Stimulated activated CD8-positive, alpha-beta memory T cell treated with anti-CD3 and anti-CD28 coated beads, Interleukin-15, amount 100 ng/mL, for 48 hours (primary cell): Measurements from ENCODE around the gene CASKIN1.

ENCODE experiments used
- DNase-seq, 2 donors: peaks; one replicate each; pipeline ENCODE4 v3.0.0-alpha.2; 2020; ENCODE audit warnings: low read depth in 2 of 2

The CASKIN1 gene

GRCh38 chr16:2157480-2158261, 38.7 kb downstream of the CASKIN1 start:
- DNase-seq, result no peak

GRCh38 chr16:2156849-2157224, 39.6 kb downstream of the CASKIN1 start:
- DNase-seq, result no peak

GRCh38 chr16:2155977-2156848, 40.2 kb downstream of the CASKIN1 start:
- DNase-seq, result no peak

- DNase-seq, result peak; percentile 97
These were observed 41.1 kb downstream of the CASKIN1 start, which contains the start of gene TRAF7 for GRCh38 chr16:2155091-2155950. Gene TRAF7, plus strand, starts transcription at chr16:2155782. Its CDS starts 8,139 bp downstream, at chr16:2163921.

GRCh38 chr16:2154533-2155090, 41.8 kb downstream of the CASKIN1 start:
- no peak for DNase-seq

GRCh38 chr16:2152695-2153506, 43.5 kb downstream of the CASKIN1 start:
- DNase-seq, result no peak

GRCh38 chr16:2151188-2152091, 45.0 kb downstream of the CASKIN1 start:
- no peak for DNase-seq

GRCh38 chr16:2150418-2151187, 45.8 kb downstream of the CASKIN1 start:
- DNase-seq, result no peak

GRCh38 chr16:2149630-2150417, 46.6 kb downstream of the CASKIN1 start:
- no peak for DNase-seq

- no peak for DNase-seq
These were observed 47.4 kb downstream of the CASKIN1 start for GRCh38 chr16:2148714-2149629.

- no peak for DNase-seq
These were observed 48.3 kb downstream of the CASKIN1 start, which contains the start of gene RAB26 for GRCh38 chr16:2147981-2148671. Gene RAB26, plus strand, starts transcription at chr16:2148625. Its CDS starts 159 bp downstream, at chr16:2148784.

GRCh38 chr16:2147378-2147777, 49.0 kb downstream of the CASKIN1 start:
- no peak for DNase-seq

- DNase-seq, result no peak
These were observed 50.6 kb downstream of the CASKIN1 start for GRCh38 chr16:2145843-2146242.

GRCh38 chr16:2143878-2144485, 52.4 kb downstream of the CASKIN1 start:
- DNase-seq, result no peak

- no peak for DNase-seq
These were observed 53.2 kb downstream of the CASKIN1 start for GRCh38 chr16:2142942-2143877.
